Measurements from ENCODE around the gene ETV3L. TPM values are rescaled to one million over a fixed set of nuclear protein-coding genes. Genes with fewer than 3 reads are reported as not detected.

Gene ETV3L
- total RNA-seq, 1 experiment from 2014 or later = 0.13 TPM

GRCh38 chr1:157140063-157140588 lies 40.5 kb upstream of the ETV3L start:
- Mint-ChIP-seq H3K36me3 (peaks cover 9% of the 10 kb centered on the region), H3K4me3 (peak overlapping the region; percentile 75), H3K4me1 (peaks cover 56% of the 10 kb centered on the region), H3K9me3 (no peaks in the 10 kb centered on the region), H3K27me3 (ENCODE audit: low read depth) (peaks cover 6% of the 10 kb centered on the region), H3K27ac (peak overlapping the region; percentile 62)
- no peak for DNase-seq (ENCODE audit: low spot score)
- POLR2A ChIA-PET = no interaction called here
- CTCF ChIA-PET = interaction anchor here (9.2 to 9.6 kb wide), 2 partner anchors 16 to 50 kb away, joined by 85 to 114 read pairs; no protein-coding TSS in a partner anchor
- TF ChIP-seq JAZF1 (CRISPR knock-in tag; IDR thresholded peaks at IDR 0.05) (no peak), NFYB (CRISPR knock-in tag; conservative IDR thresholded peaks at IDR 0.05; ENCODE audit: low read depth) (no peak), ZBTB21 (CRISPR knock-in tag; IDR thresholded peaks at IDR 0.05; ENCODE audit: borderline replicate concordance) (no peak), E2F5 (CRISPR knock-in tag; IDR thresholded peaks at IDR 0.05) (no peak), NR3C1 (CRISPR knock-in tag; conservative IDR thresholded peaks at IDR 0.05; ENCODE audit: low read depth) (no peak), MYBL2 (CRISPR knock-in tag; IDR thresholded peaks at IDR 0.05) (no peak), SOX15 (CRISPR knock-in tag; IDR thresholded peaks at IDR 0.05) (no peak), HMGA2 (CRISPR knock-in tag; IDR thresholded peaks at IDR 0.05) (no peak), TEAD4 (CRISPR knock-in tag; IDR thresholded peaks at IDR 0.05) (no peak), HMGXB4 (CRISPR knock-in tag; IDR thresholded peaks at IDR 0.05) (no peak), FOXJ3 (CRISPR knock-in tag; IDR thresholded peaks at IDR 0.05; ENCODE audit: borderline replicate concordance) (no peak), ZNF232 (CRISPR knock-in tag; IDR thresholded peaks at IDR 0.05) (no peak)
- TF ChIP-seq, protein P1, sequence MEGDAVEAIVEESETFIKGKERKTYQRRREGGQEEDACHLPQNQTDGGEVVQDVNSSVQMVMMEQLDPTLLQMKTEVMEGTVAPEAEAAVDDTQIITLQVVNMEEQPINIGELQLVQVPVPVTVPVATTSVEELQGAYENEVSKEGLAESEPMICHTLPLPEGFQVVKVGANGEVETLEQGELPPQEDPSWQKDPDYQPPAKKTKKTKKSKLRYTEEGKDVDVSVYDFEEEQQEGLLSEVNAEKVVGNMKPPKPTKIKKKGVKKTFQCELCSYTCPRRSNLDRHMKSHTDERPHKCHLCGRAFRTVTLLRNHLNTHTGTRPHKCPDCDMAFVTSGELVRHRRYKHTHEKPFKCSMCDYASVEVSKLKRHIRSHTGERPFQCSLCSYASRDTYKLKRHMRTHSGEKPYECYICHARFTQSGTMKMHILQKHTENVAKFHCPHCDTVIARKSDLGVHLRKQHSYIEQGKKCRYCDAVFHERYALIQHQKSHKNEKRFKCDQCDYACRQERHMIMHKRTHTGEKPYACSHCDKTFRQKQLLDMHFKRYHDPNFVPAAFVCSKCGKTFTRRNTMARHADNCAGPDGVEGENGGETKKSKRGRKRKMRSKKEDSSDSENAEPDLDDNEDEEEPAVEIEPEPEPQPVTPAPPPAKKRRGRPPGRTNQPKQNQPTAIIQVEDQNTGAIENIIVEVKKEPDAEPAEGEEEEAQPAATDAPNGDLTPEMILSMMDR (IDR thresholded peaks at IDR 0.05) = no peak
- TF ChIP-seq, protein P2, sequence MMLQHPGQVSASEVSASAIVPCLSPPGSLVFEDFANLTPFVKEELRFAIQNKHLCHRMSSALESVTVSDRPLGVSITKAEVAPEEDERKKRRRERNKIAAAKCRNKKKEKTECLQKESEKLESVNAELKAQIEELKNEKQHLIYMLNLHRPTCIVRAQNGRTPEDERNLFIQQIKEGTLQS (CRISPR knock-in tag; conservative IDR thresholded peaks at IDR 0.05) = no peak
- ATAC-seq = peak; percentile 21

GRCh38 chr1:157139052-157139715 lies 39.6 kb upstream of the ETV3L start:
- Mint-ChIP-seq H3K9me3 (no peaks in the 10 kb centered on the region), H3K4me3 (peak overlapping the region; percentile 75), H3K27ac (peak overlapping the region; percentile 97), H3K4me1 (peaks cover 56% of the 10 kb centered on the region), H3K27me3 (ENCODE audit: low read depth) (peaks cover 6% of the 10 kb centered on the region), H3K36me3 (peaks cover 19% of the 10 kb centered on the region)
- ChIA-PET CTCF (interaction anchor here (0.9 to 9.6 kb wide), 5 partner anchors 17 to 212 kb away, joined by 3 to 114 read pairs (median 6); no protein-coding TSS in a partner anchor), POLR2A (interaction anchor here (1.0 to 1.2 kb wide), 2 partner anchors 16 to 17 kb away, joined by 4 to 6 read pairs; no protein-coding TSS in a partner anchor)
- TF ChIP-seq SP1 (CRISPR knock-in tag; conservative IDR thresholded peaks at IDR 0.05) = no peak
- no peak for TF ChIP-seq NFYB (CRISPR knock-in tag; conservative IDR thresholded peaks at IDR 0.05; ENCODE audit: low read depth)
- no peak for TF ChIP-seq RORB (CRISPR knock-in tag; IDR thresholded peaks at IDR 0.05)
- TF ChIP-seq, protein P3, sequence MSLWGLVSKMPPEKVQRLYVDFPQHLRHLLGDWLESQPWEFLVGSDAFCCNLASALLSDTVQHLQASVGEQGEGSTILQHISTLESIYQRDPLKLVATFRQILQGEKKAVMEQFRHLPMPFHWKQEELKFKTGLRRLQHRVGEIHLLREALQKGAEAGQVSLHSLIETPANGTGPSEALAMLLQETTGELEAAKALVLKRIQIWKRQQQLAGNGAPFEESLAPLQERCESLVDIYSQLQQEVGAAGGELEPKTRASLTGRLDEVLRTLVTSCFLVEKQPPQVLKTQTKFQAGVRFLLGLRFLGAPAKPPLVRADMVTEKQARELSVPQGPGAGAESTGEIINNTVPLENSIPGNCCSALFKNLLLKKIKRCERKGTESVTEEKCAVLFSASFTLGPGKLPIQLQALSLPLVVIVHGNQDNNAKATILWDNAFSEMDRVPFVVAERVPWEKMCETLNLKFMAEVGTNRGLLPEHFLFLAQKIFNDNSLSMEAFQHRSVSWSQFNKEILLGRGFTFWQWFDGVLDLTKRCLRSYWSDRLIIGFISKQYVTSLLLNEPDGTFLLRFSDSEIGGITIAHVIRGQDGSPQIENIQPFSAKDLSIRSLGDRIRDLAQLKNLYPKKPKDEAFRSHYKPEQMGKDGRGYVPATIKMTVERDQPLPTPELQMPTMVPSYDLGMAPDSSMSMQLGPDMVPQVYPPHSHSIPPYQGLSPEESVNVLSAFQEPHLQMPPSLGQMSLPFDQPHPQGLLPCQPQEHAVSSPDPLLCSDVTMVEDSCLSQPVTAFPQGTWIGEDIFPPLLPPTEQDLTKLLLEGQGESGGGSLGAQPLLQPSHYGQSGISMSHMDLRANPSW (CRISPR knock-in tag; conservative IDR thresholded peaks at IDR 0.05; ENCODE audit: low read depth) = no peak
- no peak for TF ChIP-seq MAX (CRISPR knock-in tag; IDR thresholded peaks at IDR 0.05)
- TF ChIP-seq ZSCAN18 (CRISPR knock-in tag; IDR thresholded peaks at IDR 0.05) = no peak
- no peak for TF ChIP-seq E2F4 (CRISPR knock-in tag; IDR thresholded peaks at IDR 0.05; ENCODE audit: borderline replicate concordance, low read depth)
- no peak for TF ChIP-seq NFATC4 (CRISPR knock-in tag; IDR thresholded peaks at IDR 0.05)
- DNase-seq (ENCODE audit: low spot score) (no peak), ATAC-seq (no peak)
